K562 (cell line): Measurements from ENCODE around the gene ODAM. TPM values are rescaled to one million over a fixed set of nuclear protein-coding genes. Genes with fewer than 3 reads are reported as not detected.
"Not testable (repeated sequence)": the region's sequence is repeated elsewhere in the genome, so short reads cannot be mapped to it uniquely, and the experiment has no call there.

Source experiments
- ATAC-seq: fragments of 200-7000 bp; cut with Tn5 transposase; 3 replicates; pipeline ENCODE4 v1.9.1; 2020; ENCODE audit warnings: moderate library complexity
- BruUV-seq: library from RNA; stranded (reverse); fragments of 400-500 nt; replicated peaks from 2 replicates; lab custom pipeline; 2021; lab: Mats Ljungman, UMichigan
- CTCF ChIA-PET: fragments of 300-600 bp; formaldehyde crosslinking; extraction: SDS; loops from one replicate; lab custom pipeline; 2021; ENCODE audit warnings: low intra/inter-chr PET ratio; lab: Yijun Ruan, JAX
- POLR2A ChIA-PET: fragments of 300-600, 350-650 bp; sonication (Branson Sonifier 250); formaldehyde crosslinking; extraction: SDS; loops from one replicate; lab custom pipeline; 2021; ENCODE audit warnings: antibody characterized with exemption, inconsistent platforms; lab: Yijun Ruan, JAX
- DNase-seq, 4 experiments: peaks; one replicate each; pipeline versions ENCODE4 v3.0.0 to v3.0.0-alpha.2; 2011 to 2018; ENCODE audit warnings: low spot score in 3 of 4, mixed read lengths in 3 of 4; ENCODE audit errors: extremely low read depth in 1 of 4
- FAIRE-seq: peaks from 2 replicates; lab custom pipeline; 2011; peaks lifted over from hg19 to GRCh38; lab: Jason Lieb, UNC
- H2AFZ ChIP-seq: 2 replicates; pipeline ENCODE4 v1.6.0; 2011; ENCODE audit warnings: low read depth, low read length, control low read depth, inconsistent platforms
- H3K27ac ChIP-seq: fragments of 200-600 bp; 3 replicates; pipeline ENCODE4 v1.8.0; 2011; ENCODE audit warnings: low read depth, mild to moderate bottlenecking, control low read depth, inconsistent platforms, low read length, moderate library complexity, mixed read lengths; ENCODE audit errors: extremely low read depth
- H3K27me3 ChIP-seq, 2 experiments: fragments of 300-600 bp in 1 of 2; 2 replicates in 1 of 2; 3 replicates in 1 of 2; pipeline versions ENCODE4 v1.6.0 to v1.8.0; 2011; ENCODE audit warnings: inconsistent platforms in 2 of 2, low read length in 2 of 2, mild to moderate bottlenecking in 1 of 2, mixed read lengths in 1 of 2, moderate library complexity in 1 of 2; ENCODE audit not compliant: control insufficient read depth in 2 of 2, insufficient read depth in 2 of 2
- H3K36me3 ChIP-seq: fragments of 300-600 bp; 3 replicates; pipeline ENCODE4 v1.8.0; 2011; ENCODE audit warnings: mild to moderate bottlenecking, low read length, inconsistent platforms; ENCODE audit not compliant: control insufficient read depth, insufficient read depth
- H3K4me1 ChIP-seq, 2 experiments: fragments of 200-600 bp in 1 of 2; replicated peaks in 1 of 2; 2 replicates in 1 of 2; 3 replicates in 1 of 2; pipeline versions ENCODE4 v1.5.1 to v1.8.0; 2011; ENCODE audit warnings: inconsistent platforms in 2 of 2, low read length in 2 of 2, mild to moderate bottlenecking in 1 of 2, mixed read lengths in 1 of 2, moderate library complexity in 1 of 2; ENCODE audit not compliant: control insufficient read depth in 2 of 2, insufficient read depth in 2 of 2
- H3K4me2 ChIP-seq: 2 replicates; pipeline ENCODE4 v1.6.1; 2011; ENCODE audit warnings: low read length, control low read depth, inconsistent platforms, mixed read lengths; ENCODE audit not compliant: insufficient read depth
- H3K4me3 ChIP-seq: fragments of 200-600 bp; sonication (generic), shearing (Covaris generic); 2 replicates; pipeline ENCODE4 v1.5.1; 2016; ENCODE audit warnings: control low read depth, inconsistent platforms
- H3K79me2 ChIP-seq: fragments of 200-600 bp; 3 replicates; pipeline ENCODE4 v1.8.0; 2011; ENCODE audit warnings: low read length, inconsistent platforms; ENCODE audit not compliant: control insufficient read depth, insufficient read depth
- H3K9ac ChIP-seq, 2 experiments: 2 replicates each; pipeline versions ENCODE4 v1.6.0 to v1.6.1; 2011; ENCODE audit warnings: low read depth in 2 of 2, low read length in 2 of 2, control low read depth in 1 of 2, inconsistent platforms in 1 of 2, mild to moderate bottlenecking in 1 of 2, mixed read lengths in 1 of 2; ENCODE audit not compliant: insufficient read depth in 1 of 2
- H3K9me1 ChIP-seq: one replicate; pipeline ENCODE4 v1.6.0; 2011; ENCODE audit warnings: inconsistent platforms, mild to moderate bottlenecking, low read length, moderate library complexity; ENCODE audit not compliant: control insufficient read depth, insufficient read depth
- H3K9me3 ChIP-seq: replicated peaks from 2 replicates; pipeline ENCODE4 v1.5.1; 2011; ENCODE audit warnings: low read depth, low read length, inconsistent platforms; ENCODE audit not compliant: control insufficient read depth, insufficient read depth
- H4K20me1 ChIP-seq: replicated peaks from 2 replicates; pipeline ENCODE4 v1.6.1; 2011; ENCODE audit warnings: low read length, inconsistent platforms, mixed read lengths; ENCODE audit not compliant: control insufficient read depth, insufficient read depth
- WGBS: fragments of 100-300 bp; shearing (Covaris generic); methylation state at CpG from one replicate; pipeline ENCODE4 v1.1.6; 2016; ENCODE audit warnings: low coverage, mixed read lengths; ENCODE audit not compliant: insufficient coverage; ENCODE audit errors: missing lambda C conversion rate; 5-methylcytosine and 5-hydroxymethylcytosine counted together
- in situ Hi-C: fragments of 300-500 bp; cut with MboI; formaldehyde crosslinking; loops from 4 replicates; pipeline ENCODE4 v1.15.0; 2018; ENCODE audit warnings: inconsistent platforms, mixed read lengths
- intact Hi-C: fragments of 100-400 bp; cut with micrococcal nuclease; formaldehyde crosslinking; loops from 2 replicates; pipeline ENCODE4 v1.14.2; 2022
- polyA plus RNA-seq, 8 experiments: library from polyadenylated mRNA; depleted of rRNA in 4 of 8; stranded (reverse) in 5 of 8; unstranded in 3 of 8; fragments of >200 nt; fragmentation: Nextera tagmentation in 2 of 8; fragmentation: Illumina TruSeq in 1 of 8; extraction: Ambion mirVana in 2 of 8; extraction: Trizol in 1 of 8; gene quantifications; 2 replicates each; pipeline versions ENCODE4 v1.2.1 to v1.2.3, GENCODE V29; 2011 to 2014; ENCODE audit warnings: inconsistent platforms in 1 of 8, missing spikeins in 1 of 8
- total RNA-seq, 7 experiments: library from RNA; depleted of rRNA in 6 of 7; stranded (reverse); fragments of >200 nt in 6 of 7; fragmentation: Illumina TruSeq in 2 of 7; extraction: Trizol in 2 of 7; gene quantifications; 2 replicates each; pipeline versions ENCODE4 v1.2.1 to v1.2.3, GENCODE V29; 2011 to 2021; ENCODE audit warnings: low replicate concordance in 1 of 7

Gene ODAM
- total and polyA plus RNA-seq, 9 of the 15 experiments (the other 6 are each of a cell fraction or from before 2014, with no cell fraction given), result not detected

DNA sequence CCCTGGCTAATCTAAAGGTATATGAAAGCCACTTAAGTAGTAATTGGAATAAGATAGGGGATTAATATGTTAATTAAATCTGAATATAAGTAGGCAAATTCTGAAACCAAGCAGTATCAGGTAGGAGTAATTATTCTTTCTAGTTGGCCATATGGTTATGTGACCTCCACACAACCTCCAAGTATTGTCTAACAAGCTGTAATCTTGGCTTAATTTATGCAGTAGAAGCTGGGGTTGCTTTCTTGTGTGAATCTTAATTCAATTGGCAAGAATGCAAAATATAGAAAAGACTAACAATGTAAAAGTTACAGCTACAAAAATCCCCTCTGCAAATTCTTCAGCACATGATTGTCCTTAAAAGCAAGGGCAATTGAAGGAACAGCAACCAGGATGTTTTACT lies 20.6 kb downstream of the ODAM start:
- H3K9ac ChIP-seq, H4K20me1 ChIP-seq, H3K9me1 ChIP-seq, ATAC-seq, POLR2A ChIA-PET, intact Hi-C loops, H3K27ac ChIP-seq, DNase-seq, H3K9me3 ChIP-seq, H3K4me2 ChIP-seq, in situ Hi-C loops, FAIRE-seq, CTCF ChIA-PET, H3K36me3 ChIP-seq, H3K27me3 ChIP-seq, H2AFZ ChIP-seq, H3K4me3 ChIP-seq, BruUV-seq, H3K79me2 ChIP-seq, H3K4me1 ChIP-seq: not testable (repeated sequence)

DNA sequence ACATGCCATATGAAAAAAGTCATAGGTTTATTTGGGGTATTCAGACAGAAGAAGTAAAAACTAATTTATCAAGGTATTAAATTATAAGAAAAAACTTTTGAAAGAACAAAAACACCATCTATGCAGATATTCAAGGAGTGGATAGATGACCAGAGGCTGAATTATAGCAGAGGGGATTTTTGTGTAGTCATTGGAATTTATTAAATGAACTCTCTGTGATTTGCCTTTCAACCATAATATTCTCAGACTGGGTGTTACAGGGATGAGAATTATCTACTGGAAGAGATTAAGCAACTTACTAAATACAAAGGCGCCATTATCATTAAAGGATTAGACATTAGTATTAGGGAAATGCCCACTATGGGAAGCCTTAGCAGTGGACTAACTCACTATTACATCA lies 21.0 kb downstream of the ODAM start:
- BruUV-seq, ATAC-seq, H3K4me2 ChIP-seq, CTCF ChIA-PET, H2AFZ ChIP-seq, POLR2A ChIA-PET, H3K36me3 ChIP-seq, H4K20me1 ChIP-seq, H3K27me3 ChIP-seq, DNase-seq, H3K9ac ChIP-seq, H3K4me3 ChIP-seq, H3K27ac ChIP-seq, FAIRE-seq, H3K4me1 ChIP-seq, H3K9me1 ChIP-seq, intact Hi-C loops, H3K79me2 ChIP-seq, H3K9me3 ChIP-seq, in situ Hi-C loops: not testable (repeated sequence)
- WGBS, result 13% methylated on average over 1 of the region's 1 CpG

DNA sequence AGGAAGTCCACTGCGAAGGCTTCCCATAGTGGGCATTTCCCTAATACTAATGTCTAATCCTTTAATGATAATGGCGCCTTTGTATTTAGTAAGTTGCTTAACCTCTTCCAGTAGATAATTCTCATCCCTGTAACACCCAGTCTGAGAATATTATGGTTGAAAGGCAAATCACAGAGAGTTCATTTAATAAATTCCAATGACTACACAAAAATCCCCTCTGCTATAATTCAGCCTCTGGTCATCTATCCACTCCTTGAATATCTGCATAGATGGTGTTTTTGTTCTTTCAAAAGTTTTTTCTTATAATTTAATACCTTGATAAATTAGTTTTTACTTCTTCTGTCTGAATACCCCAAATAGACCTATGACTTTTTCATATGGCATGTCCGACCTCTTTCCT lies 25.9 kb downstream of the ODAM start:
- DNase-seq, H3K4me1 ChIP-seq, H3K9me3 ChIP-seq, FAIRE-seq, ATAC-seq, POLR2A ChIA-PET, in situ Hi-C loops, H3K9me1 ChIP-seq, H3K27me3 ChIP-seq, BruUV-seq, H2AFZ ChIP-seq, H3K4me3 ChIP-seq, CTCF ChIA-PET, H3K27ac ChIP-seq, H3K79me2 ChIP-seq, H3K4me2 ChIP-seq, H3K36me3 ChIP-seq, intact Hi-C loops, H3K9ac ChIP-seq, H4K20me1 ChIP-seq: not testable (repeated sequence)
- 0% methylated on average over 3 of the region's 3 CpGs for WGBS

DNA sequence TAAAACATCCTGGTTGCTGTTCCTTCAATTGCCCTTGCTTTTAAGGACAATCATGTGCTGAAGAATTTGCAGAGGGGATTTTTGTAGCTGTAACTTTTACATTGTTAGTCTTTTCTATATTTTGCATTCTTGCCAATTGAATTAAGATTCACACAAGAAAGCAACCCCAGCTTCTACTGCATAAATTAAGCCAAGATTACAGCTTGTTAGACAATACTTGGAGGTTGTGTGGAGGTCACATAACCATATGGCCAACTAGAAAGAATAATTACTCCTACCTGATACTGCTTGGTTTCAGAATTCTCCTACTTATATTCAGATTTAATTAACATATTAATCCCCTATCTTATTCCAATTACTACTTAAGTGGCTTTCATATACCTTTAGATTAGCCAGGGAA lies 26.3 kb downstream of the ODAM start:
- DNase-seq, H3K9ac ChIP-seq, H3K4me3 ChIP-seq, BruUV-seq, ATAC-seq, POLR2A ChIA-PET, H4K20me1 ChIP-seq, in situ Hi-C loops, H3K36me3 ChIP-seq, H2AFZ ChIP-seq, H3K27ac ChIP-seq, H3K4me2 ChIP-seq, H3K79me2 ChIP-seq, FAIRE-seq, H3K27me3 ChIP-seq, intact Hi-C loops, H3K9me1 ChIP-seq, H3K4me1 ChIP-seq, CTCF ChIA-PET, H3K9me3 ChIP-seq: not testable (repeated sequence)
